DMS114 treated with DMSO at 0.1 percent for 48 hours (cell line): ENCODE data around the gene PSMD12.
A peak's percentile ranks its signal among the peaks of the same experiment; 100 is the strongest.
"Not testable (repeated sequence)": the region's sequence is repeated elsewhere in the genome, so short reads cannot be mapped to it uniquely, and the experiment has no call there.

Source experiments
- DNase-seq: peaks from one replicate; lab custom pipeline; 2025; ENCODE audit not compliant: unreplicated experiment; lab: John Stamatoyannopoulos, UW

The PSMD12 gene

DNA sequence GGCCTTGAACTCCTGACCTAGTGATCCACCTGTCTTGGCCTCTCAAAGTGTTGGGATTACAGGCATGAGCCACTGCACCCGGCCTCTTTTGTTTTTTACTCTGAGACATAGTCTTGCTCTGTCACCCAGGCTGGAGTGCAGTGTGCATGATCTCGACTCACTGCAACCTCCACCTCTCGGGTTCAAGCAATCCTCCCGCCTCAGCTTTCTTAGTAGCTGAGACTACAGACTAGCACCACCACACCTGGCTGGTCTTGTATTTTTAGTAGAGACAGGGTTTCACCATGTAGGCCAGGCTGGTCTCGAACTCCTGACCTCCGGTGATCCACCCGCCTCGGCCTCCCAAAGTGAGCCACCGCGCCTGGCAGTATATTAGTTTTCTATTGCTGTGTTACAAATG is 22.2 kb upstream of the PSMD12 start:
- DNase-seq: not testable (repeated sequence)

GRCh38 chr17:67386965-67387551 is 20.7 kb upstream of the PSMD12 start:
- DNase-seq: no peak

DNA sequence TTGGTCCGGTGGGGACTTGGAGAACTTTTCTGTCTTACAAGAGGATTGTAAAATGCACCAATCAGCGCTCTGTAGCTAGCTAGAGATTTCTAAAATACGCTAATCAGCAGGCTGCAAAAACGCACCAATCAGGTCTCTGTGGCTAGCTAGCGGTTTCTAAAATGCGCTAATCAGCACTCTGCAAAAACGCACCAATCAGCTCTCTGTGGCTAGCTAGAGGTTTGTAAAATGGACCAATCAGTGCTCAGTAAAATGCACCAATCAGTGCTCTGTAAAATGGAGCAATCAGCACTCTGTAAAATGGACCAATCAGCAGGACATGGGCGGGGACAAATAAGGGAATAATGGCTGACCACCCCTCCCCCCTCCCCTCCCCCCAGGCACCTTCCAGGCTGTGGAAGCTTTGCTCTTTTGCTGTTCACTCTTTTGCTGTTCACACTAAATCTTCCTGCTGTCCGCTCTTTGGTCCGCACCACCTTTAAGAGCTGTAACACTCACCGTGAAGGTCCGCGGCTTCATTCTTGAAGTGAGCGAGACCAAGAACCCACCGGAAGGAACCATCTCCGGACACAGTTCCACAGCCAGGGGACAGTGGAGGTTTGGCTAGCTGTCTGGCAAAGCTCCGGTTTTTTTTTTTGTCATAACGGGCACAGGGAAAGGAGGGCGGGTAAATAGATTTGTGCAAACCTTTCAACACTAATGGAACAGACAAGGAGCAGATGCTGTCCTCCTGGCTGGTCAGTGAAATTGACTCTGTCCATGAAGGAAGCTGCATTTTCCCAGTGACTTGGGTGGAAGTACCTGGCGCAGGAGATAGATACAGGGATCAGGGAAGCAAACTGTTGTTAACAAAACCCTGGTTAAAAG is 19.0 kb upstream of the PSMD12 start:
- no peak for DNase-seq

- no peak for DNase-seq
These were observed 15.5 kb upstream of the PSMD12 start for GRCh38 chr17:67381929-67382257.

GRCh38 chr17:67379251-67379630 is 12.9 kb upstream of the PSMD12 start:
- no peak for DNase-seq

GRCh38 chr17:67378454-67379250 is 12.3 kb upstream of the PSMD12 start:
- peak; percentile 38 for DNase-seq

DNA sequence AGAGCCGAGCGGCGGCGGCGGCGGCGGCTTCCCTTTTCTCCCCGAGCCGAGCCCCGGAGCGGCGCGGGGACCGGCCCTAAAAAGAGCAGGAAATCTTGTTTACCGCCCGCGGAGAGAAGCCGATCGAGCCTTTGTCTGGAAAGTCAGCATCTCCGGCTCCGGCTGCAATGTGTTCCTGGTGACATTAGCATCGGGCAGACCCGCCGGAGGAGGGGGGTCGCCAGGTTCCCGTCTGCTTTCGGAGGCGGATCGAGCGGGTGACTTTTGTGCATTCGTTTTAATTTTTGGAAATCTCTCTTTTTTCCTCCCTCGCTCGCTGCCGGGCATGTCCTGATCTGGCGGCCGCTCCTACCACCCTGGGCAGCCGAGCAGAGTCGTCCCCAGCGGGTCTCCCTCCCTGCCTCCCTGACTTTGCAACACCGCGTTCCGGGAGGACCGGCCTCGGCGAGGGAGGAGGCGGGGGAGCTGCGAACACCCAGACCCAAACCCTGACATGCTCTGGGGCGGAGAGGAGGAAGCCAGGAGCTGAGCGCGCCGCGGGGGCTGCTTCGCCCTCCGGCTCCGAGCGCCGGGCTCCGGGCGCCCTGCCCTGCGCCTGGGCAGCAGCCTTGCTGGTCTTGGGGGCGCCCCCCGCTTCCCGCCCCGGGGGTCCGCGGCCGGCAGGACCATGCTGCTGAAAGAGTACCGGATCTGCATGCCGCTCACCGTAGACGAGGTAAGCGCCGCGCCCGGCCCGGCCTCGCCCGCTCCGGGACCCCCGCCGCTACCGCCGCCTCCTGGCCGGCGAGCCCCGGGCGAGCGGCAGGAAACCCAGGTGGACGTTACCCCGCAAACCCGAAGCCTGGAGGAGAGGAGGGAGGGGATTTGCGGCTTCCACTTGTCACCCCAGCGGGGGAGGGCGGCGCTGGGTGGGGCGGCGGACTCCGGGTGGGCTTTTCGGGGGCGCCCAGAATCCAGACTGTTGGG is 11.4 kb upstream of the PSMD12 start:
- DNase-seq: no peak

GRCh38 chr17:67376737-67377487 is 10.5 kb upstream of the PSMD12 start, which contains the start of gene PITPNC1:
PITPNC1 (plus strand) TSS chr17:67377281.
- DNase-seq: peak; percentile 78

DNA sequence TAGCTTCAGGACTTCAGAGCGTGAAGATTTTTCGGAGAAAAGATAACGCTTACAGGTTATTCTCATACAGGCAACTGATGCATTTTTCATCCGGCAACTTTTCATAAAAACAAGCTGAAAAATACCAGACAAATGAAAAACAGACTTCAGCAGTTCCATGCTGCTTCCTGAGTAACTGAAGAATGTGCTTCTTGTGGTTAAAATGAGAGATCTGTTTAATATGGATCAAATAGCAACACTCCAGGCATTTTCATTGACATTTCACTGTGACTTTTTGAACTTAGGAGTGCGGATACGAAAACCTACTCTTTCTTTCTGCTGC is 10.0 kb upstream of the PSMD12 start:
- DNase-seq: no peak

GRCh38 chr17:67375716-67376115 is 9.3 kb upstream of the PSMD12 start:
- DNase-seq: no peak

DNA sequence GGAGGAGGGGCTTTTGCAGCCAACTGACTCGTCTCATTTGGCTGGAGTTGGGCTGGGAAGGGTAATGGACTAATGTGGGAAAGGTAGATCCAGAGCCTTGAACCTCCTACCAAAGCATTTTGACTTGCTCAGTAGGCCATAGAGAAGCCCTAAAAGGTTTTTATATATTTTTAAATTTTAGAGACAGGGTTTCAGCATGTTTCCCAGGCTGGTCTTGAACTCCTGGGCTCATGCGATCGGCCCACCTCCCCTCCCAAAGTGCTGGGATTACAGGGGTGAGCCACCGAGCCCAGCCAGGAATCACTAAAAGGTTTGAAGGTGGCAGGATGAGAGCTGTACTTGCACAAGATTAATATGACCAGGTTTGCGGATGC is 8.7 kb upstream of the PSMD12 start:
- DNase-seq: no peak

DNA sequence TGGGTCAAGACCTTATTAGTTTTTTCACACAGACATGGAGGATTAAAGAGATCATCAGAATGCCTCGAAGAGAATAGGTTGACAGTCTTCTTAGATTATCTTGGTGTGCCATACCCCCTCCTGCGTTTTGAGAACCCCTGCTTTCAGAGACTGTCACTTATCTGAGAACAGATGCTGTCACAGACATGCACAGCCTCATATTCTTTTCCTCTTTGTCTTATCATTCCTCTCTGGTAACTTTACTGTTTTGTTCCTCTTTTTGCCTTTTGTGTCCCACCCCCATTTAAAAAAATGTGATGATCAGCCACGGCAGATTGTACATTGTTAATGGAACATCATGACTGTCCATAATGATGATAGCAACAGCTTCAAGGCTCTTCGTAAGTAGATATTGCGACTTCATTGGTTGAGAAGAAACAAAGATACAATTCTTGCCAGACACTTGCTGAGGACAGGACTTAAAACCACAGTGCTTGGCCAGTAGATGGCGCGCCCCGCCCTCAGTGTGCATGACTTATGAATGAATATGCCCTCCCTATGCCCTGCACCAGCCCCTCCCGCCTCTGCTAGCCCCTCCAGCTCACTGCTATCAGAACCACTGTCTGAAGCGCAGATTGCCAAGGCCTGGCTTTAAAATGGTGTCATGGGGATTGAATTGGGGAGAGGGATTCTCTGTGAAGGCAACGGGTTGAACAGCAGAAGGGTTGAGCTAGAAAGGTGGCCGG is 8.1 kb upstream of the PSMD12 start:
- DNase-seq: peak; percentile 75

- no peak for DNase-seq
These were observed 6.4 kb upstream of the PSMD12 start for GRCh38 chr17:67372751-67373150.

DNA sequence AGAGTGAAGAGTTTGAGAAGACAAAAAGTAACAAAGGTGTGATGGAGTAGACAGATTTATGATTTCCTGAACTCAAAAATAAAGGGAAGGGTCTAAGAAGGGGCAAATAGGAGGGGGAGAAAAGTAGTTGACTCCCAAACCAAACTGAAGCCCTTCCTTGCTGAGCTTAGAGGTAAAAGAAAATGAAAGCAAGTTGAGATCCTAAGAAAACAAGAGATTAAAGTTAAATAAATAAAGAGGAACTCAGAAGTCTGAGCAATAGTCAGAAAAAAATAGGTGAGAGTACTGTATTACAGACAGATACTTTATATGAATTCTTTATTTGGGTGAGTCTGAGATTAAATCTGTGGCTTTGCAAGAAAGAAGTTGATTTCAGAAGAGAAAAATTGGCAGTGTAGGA is 3.3 kb upstream of the PSMD12 start:
- DNase-seq: no peak

- no peak for DNase-seq
These were observed 612 bp downstream of the PSMD12 start for GRCh38 chr17:67365738-67366192.

- no peak for DNase-seq
These were observed 1.3 kb downstream of the PSMD12 start for GRCh38 chr17:67364847-67365737.

DNA sequence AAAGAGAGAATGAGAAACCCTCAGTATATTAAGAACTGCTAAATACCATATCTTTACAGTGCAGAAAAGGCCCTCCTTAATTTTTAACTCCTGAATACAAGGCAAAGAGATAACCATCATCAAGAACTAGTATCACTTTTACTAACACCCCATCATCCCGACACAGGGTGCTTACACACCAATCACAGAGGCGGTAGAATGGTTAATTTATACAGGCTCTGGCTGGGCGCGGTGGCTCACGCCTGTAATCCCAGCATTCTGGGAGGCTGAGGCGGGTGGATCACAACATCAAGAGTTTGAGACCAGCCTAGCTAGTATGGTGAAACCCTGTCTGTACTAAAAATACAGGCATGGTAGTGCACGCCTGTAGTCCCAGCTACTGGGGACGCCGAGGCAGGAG is 4.2 kb downstream of the PSMD12 start:
- no peak for DNase-seq

GRCh38 chr17:67360880-67361279 is 5.5 kb downstream of the PSMD12 start:
- DNase-seq: no peak
